ENCODE results near the gene MGMT.

The MGMT gene

GRCh38 chr10:129812398-129812797, 345.4 kb downstream of the MGMT start:
- H2AFZ ChIP-seq (ENCODE audit: low read length): no peak overlapping the region
- no peaks in the 10 kb centered on the region for H4K20me1 ChIP-seq (ENCODE audit: insufficient read depth, low read length)
- no peaks in the 10 kb centered on the region for H3K27me3 ChIP-seq (ENCODE audit: insufficient read depth, low read length)
- H3K36me3 ChIP-seq (ENCODE audit: insufficient read depth, low read length): no peaks in the 10 kb centered on the region; the same call in 1 of the 2 replicates
- no peaks in the 10 kb centered on the region for H3F3A ChIP-seq (ENCODE audit: insufficient read depth, low read length)
- no peaks in the 10 kb centered on the region for H3K9me2 ChIP-seq (ENCODE audit: low read depth, low read length)
- no peak overlapping the region for H3K27ac ChIP-seq (ENCODE audit: low read depth, low read length, poor library complexity, severe bottlenecking)
- H3K4me3 ChIP-seq (ENCODE audit: low read depth, low read length, poor library complexity, severe bottlenecking): no peak overlapping the region
- no peaks in the 10 kb centered on the region for H3K79me2 ChIP-seq (ENCODE audit: insufficient read depth, low read length)
- no peak overlapping the region for H3K4me2 ChIP-seq (ENCODE audit: low read length)
- H3K9me3 ChIP-seq (ENCODE audit: low read length): no peaks in the 10 kb centered on the region
- no peak overlapping the region for H3K9ac ChIP-seq (ENCODE audit: low read length)
- TF ChIP-seq EZH2 (IDR thresholded peaks at IDR 0.05; ENCODE audit: borderline replicate concordance, low read length): no peak
- TF ChIP-seq CTCF (IDR thresholded peaks at IDR 0.05; ENCODE audit: low read length): no peak
- H3K4me1 ChIP-seq (ENCODE audit: insufficient read depth, low read length, severe bottlenecking): no peaks in the 10 kb centered on the region

- no peak overlapping the region for H3K4me2 ChIP-seq (ENCODE audit: low read length)
- no peaks in the 10 kb centered on the region for H3K79me2 ChIP-seq (ENCODE audit: insufficient read depth, low read length)
- no peak overlapping the region for H3K27ac ChIP-seq (ENCODE audit: low read depth, low read length, poor library complexity, severe bottlenecking)
- no peaks in the 10 kb centered on the region for H3K9me2 ChIP-seq (ENCODE audit: low read depth, low read length)
- 0 out of 2 replicates have a peak, but pooled peaks cover 3% of the 10 kb centered on the region for H3K9me3 ChIP-seq (ENCODE audit: low read length)
- H4K20me1 ChIP-seq (ENCODE audit: insufficient read depth, low read length): no peaks in the 10 kb centered on the region
- no peak overlapping the region for H2AFZ ChIP-seq (ENCODE audit: low read length)
- TF ChIP-seq CTCF (IDR thresholded peaks at IDR 0.05; ENCODE audit: low read length) (no peak), EZH2 (IDR thresholded peaks at IDR 0.05; ENCODE audit: borderline replicate concordance, low read length) (no peak)
- no peak overlapping the region for H3K9ac ChIP-seq (ENCODE audit: low read length)
- no peaks in the 10 kb centered on the region for H3F3A ChIP-seq (ENCODE audit: insufficient read depth, low read length)
- no peak overlapping the region for H3K4me3 ChIP-seq (ENCODE audit: low read depth, low read length, poor library complexity, severe bottlenecking)
- no peaks in the 10 kb centered on the region for H3K4me1 ChIP-seq (ENCODE audit: insufficient read depth, low read length, severe bottlenecking)
- no peaks in the 10 kb centered on the region; the same call in 1 of the 2 replicates for H3K36me3 ChIP-seq (ENCODE audit: insufficient read depth, low read length)
- H3K27me3 ChIP-seq (ENCODE audit: insufficient read depth, low read length): no peaks in the 10 kb centered on the region; the same call in 1 of the 2 replicates
Measured at GRCh38 chr10:129814681-129815646, 347.9 kb downstream of the MGMT start.

GRCh38 chr10:129815898-129816655, 349.0 kb downstream of the MGMT start:
- Histone ChIP-seq H3K27me3 (ENCODE audit: insufficient read depth, low read length) (no peaks in the 10 kb centered on the region; the same call in 1 of the 2 replicates), H3K79me2 (ENCODE audit: insufficient read depth, low read length) (no peaks in the 10 kb centered on the region), H3K36me3 (ENCODE audit: insufficient read depth, low read length) (no peaks in the 10 kb centered on the region; the same call in 1 of the 2 replicates), H3F3A (ENCODE audit: insufficient read depth, low read length) (no peaks in the 10 kb centered on the region), H3K9me2 (ENCODE audit: low read depth, low read length) (no peaks in the 10 kb centered on the region), H3K4me3 (ENCODE audit: low read depth, low read length, poor library complexity, severe bottlenecking) (no peak overlapping the region), H3K4me2 (ENCODE audit: low read length) (no peak overlapping the region), H3K9ac (ENCODE audit: low read length) (no peak overlapping the region), H2AFZ (ENCODE audit: low read length) (no peak overlapping the region), H3K27ac (ENCODE audit: low read depth, low read length, poor library complexity, severe bottlenecking) (no peak overlapping the region), H3K9me3 (ENCODE audit: low read length) (0 out of 2 replicates have a peak, but pooled peaks cover 3% of the 10 kb centered on the region), H3K4me1 (ENCODE audit: insufficient read depth, low read length, severe bottlenecking) (no peaks in the 10 kb centered on the region), H4K20me1 (ENCODE audit: insufficient read depth, low read length) (no peaks in the 10 kb centered on the region)
- no peak for TF ChIP-seq EZH2 (IDR thresholded peaks at IDR 0.05; ENCODE audit: borderline replicate concordance, low read length)
- no peak for TF ChIP-seq CTCF (IDR thresholded peaks at IDR 0.05; ENCODE audit: low read length)

Measured in OCI-LY1 (cell line).